Stomach (tissue), 4 donors: Measurements from ENCODE around the gene GMDS.

ENCODE experiments used
- POLR2A ChIP-seq, 4 donors: fragments of 450-650 bp; IDR thresholded peaks; one replicate each; pipeline ENCODE4 v1.6.1; 2016; ENCODE audit warnings: antibody characterized with exemption in 4 of 4, control low read depth in 2 of 4, mild to moderate bottlenecking in 1 of 4, moderate library complexity in 1 of 4
- POLR2AphosphoS5 ChIP-seq, 3 donors: sonication (generic); formaldehyde crosslinking; IDR thresholded peaks; one replicate each; pipeline ENCODE4 v1.6.1; 2016; ENCODE audit warnings: antibody characterized with exemption in 3 of 3

DNA sequence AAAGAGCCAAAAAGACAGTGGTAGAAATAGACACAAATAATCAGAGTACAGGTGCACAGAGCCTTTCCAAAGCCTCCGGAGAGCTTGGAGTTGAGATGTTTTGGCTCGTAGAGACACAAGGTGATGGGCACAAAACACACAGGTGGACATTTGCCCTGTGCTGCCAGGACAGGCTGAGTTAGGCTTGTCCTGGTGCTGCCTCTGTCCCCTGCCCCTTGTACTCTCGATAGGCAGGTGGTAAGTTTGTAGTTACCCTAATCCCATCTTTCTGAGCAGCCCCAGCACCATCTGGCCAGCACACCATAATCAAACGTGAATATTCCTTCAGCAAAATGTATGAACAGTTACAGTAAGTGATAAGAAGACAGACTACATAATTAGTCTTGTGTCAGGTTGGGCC, 540.2 kb downstream of the GMDS start:
- TF ChIP-seq POLR2A (IDR thresholded peaks at IDR 0.05): no peak
- TF ChIP-seq POLR2AphosphoS5 (IDR thresholded peaks at IDR 0.05): no peak
